ENCODE data around the gene LIMD2. TPM values are rescaled to one million over a fixed set of nuclear protein-coding genes. Genes with fewer than 3 reads are reported as not detected.

Gene LIMD2
- total and polyA plus RNA-seq, 2 experiments from 2014 or later: 98.8 to 105 TPM

GRCh38 chr17:63698886-63699637, 863 bp downstream of the LIMD2 start:
- Mint-ChIP-seq H3K27ac (no peak overlapping the region), H3K4me3 (peak overlapping the region; percentile 76), H3K36me3 (ENCODE audit: low read depth) (peaks cover 36% of the 10 kb centered on the region), H3K9me3 (no peaks in the 10 kb centered on the region; the same call in 2 of the 3 replicates), H3K4me1 (peaks cover 58% of the 10 kb centered on the region), H3K27me3 (ENCODE audit: insufficient read depth, low read depth, poor library complexity) (peaks cover 22% of the 10 kb centered on the region)
- ATAC-seq: peak; percentile 18
- Histone ChIP-seq H3K27me3 (ENCODE audit: insufficient read depth) (no peaks in the 10 kb centered on the region; the same call in 1 of the 2 replicates), H3K4me1 (ENCODE audit: insufficient read depth) (peaks cover 32% of the 10 kb centered on the region), H3K4me2 (peak overlapping the region; percentile 95), H3K4me3 (peak overlapping the region; percentile 81), H3F3A (replicated peaks; ENCODE audit: low read depth) (peaks cover 17% of the 10 kb centered on the region), H4K20me1 (replicated peaks; ENCODE audit: insufficient read depth) (no peaks in the 10 kb centered on the region), H2AFZ (no peak overlapping the region; the same call in 1 of the 2 replicates), H3K9me2 (ENCODE audit: insufficient read depth) (no peaks in the 10 kb centered on the region), H3K79me2 (replicated peaks; ENCODE audit: insufficient read depth) (peaks cover 6% of the 10 kb centered on the region; the same call in 1 of the 2 replicates), H3K36me3 (ENCODE audit: insufficient read depth) (no peaks in the 10 kb centered on the region), H3K27ac (ENCODE audit: low read depth) (peak overlapping the region; percentile 59; the same call in 1 of the 2 replicates)
- no peak for TF ChIP-seq EZH2 (IDR thresholded peaks at IDR 0.05; ENCODE audit: low read depth, unreplicated experiment)
- TF ChIP-seq POLR2AphosphoS5 (IDR thresholded peaks at IDR 0.05; ENCODE audit: low read depth): peak; percentile 22; the same call in 1 of the 2 replicates
- peak; percentile 65 for DNase-seq (ENCODE audit: low spot score)

- DNase-seq (ENCODE audit: low spot score): no peak
- Mint-ChIP-seq H3K4me3 (peak overlapping the region; percentile 76), H3K27me3 (ENCODE audit: insufficient read depth, low read depth, poor library complexity) (peaks cover 24% of the 10 kb centered on the region), H3K4me1 (peaks cover 56% of the 10 kb centered on the region), H3K9me3 (no peaks in the 10 kb centered on the region; the same call in 2 of the 3 replicates), H3K27ac (peak overlapping the region; percentile 74; the same call in 1 of the 2 replicates), H3K36me3 (ENCODE audit: low read depth) (peaks cover 32% of the 10 kb centered on the region)
- Histone ChIP-seq H3F3A (replicated peaks; ENCODE audit: low read depth) (peaks cover 17% of the 10 kb centered on the region), H3K4me1 (ENCODE audit: insufficient read depth) (peaks cover 32% of the 10 kb centered on the region), H3K9me2 (ENCODE audit: insufficient read depth) (no peaks in the 10 kb centered on the region), H4K20me1 (replicated peaks; ENCODE audit: insufficient read depth) (no peaks in the 10 kb centered on the region), H3K79me2 (replicated peaks; ENCODE audit: insufficient read depth) (peaks cover 6% of the 10 kb centered on the region; the same call in 1 of the 2 replicates), H2AFZ (no peak overlapping the region), H3K4me2 (peak overlapping the region; percentile 95), H3K36me3 (ENCODE audit: insufficient read depth) (no peaks in the 10 kb centered on the region), H3K27me3 (ENCODE audit: insufficient read depth) (no peaks in the 10 kb centered on the region; the same call in 1 of the 2 replicates), H3K27ac (ENCODE audit: low read depth) (no peak overlapping the region), H3K4me3 (peak overlapping the region; percentile 81)
- no peak for ATAC-seq
- no peak for TF ChIP-seq STAT1 (IDR thresholded peaks at IDR 0.05; ENCODE audit: unreplicated experiment)
- no peak for TF ChIP-seq NANOG (IDR thresholded peaks at IDR 0.05; ENCODE audit: borderline replicate concordance)
These were observed 1.5 kb downstream of the LIMD2 start for GRCh38 chr17:63698381-63698885.

- Mint-ChIP-seq H3K27me3 (ENCODE audit: insufficient read depth, low read depth, poor library complexity) (peaks cover 21% of the 10 kb centered on the region), H3K36me3 (ENCODE audit: low read depth) (peaks cover 24% of the 10 kb centered on the region), H3K4me3 (peak overlapping the region; percentile 64; the same call in 2 of the 3 replicates), H3K9me3 (no peaks in the 10 kb centered on the region; the same call in 2 of the 3 replicates), H3K27ac (no peak overlapping the region), H3K4me1 (peaks cover 50% of the 10 kb centered on the region)
- Histone ChIP-seq H3F3A (replicated peaks; ENCODE audit: low read depth) (peaks cover 17% of the 10 kb centered on the region), H3K9me2 (ENCODE audit: insufficient read depth) (no peaks in the 10 kb centered on the region), H2AFZ (no peak overlapping the region), H3K4me2 (peak overlapping the region; percentile 95; the same call in 1 of the 2 replicates), H3K27ac (ENCODE audit: low read depth) (peak overlapping the region; percentile 66; the same call in 1 of the 2 replicates), H3K79me2 (replicated peaks; ENCODE audit: insufficient read depth) (peaks cover 6% of the 10 kb centered on the region; the same call in 1 of the 2 replicates), H4K20me1 (replicated peaks; ENCODE audit: insufficient read depth) (no peaks in the 10 kb centered on the region), H3K36me3 (ENCODE audit: insufficient read depth) (no peaks in the 10 kb centered on the region), H3K27me3 (ENCODE audit: insufficient read depth) (no peaks in the 10 kb centered on the region; the same call in 1 of the 2 replicates), H3K4me1 (ENCODE audit: insufficient read depth) (peaks cover 29% of the 10 kb centered on the region), H3K4me3 (peak overlapping the region; percentile 81)
- ATAC-seq (peak; percentile 9), DNase-seq (ENCODE audit: low spot score) (peak; percentile 75)
- TF ChIP-seq STAT1 (IDR thresholded peaks at IDR 0.05; ENCODE audit: unreplicated experiment) (no peak), CTCF (conservative IDR thresholded peaks at IDR 0.05; ENCODE audit: low read depth in 2 of 2) (peak; percentile 67 to 84), POLR2AphosphoS5 (IDR thresholded peaks at IDR 0.05; ENCODE audit: low read depth) (no peak)
These were observed 2.3 kb downstream of the LIMD2 start for GRCh38 chr17:63697341-63698286.
